IPS DF 6.9 (cell line): ENCODE data around the gene DSCAM.
"Not testable (repeated sequence)": the region's sequence is repeated elsewhere in the genome, so short reads cannot be mapped to it uniquely, and the experiment has no call there.

Source experiments
- DNase-seq: peaks from one replicate; pipeline ENCODE4 v3.0.0-alpha.2; 2013; ENCODE audit warnings: low read depth, low spot score
- H3K27ac ChIP-seq: one replicate; pipeline ENCODE4 v1.5.1; 2013; ENCODE audit warnings: low read length, control low read depth
- H3K27me3 ChIP-seq: 2 replicates; pipeline ENCODE4 v1.6.1; 2013; ENCODE audit warnings: mild to moderate bottlenecking, low read length; ENCODE audit not compliant: control insufficient read depth, insufficient read depth
- H3K36me3 ChIP-seq: 2 replicates; pipeline ENCODE4 v1.6.1; 2013; ENCODE audit warnings: low read length; ENCODE audit not compliant: control insufficient read depth, insufficient read depth
- H3K4me1 ChIP-seq: 2 replicates; pipeline ENCODE4 v1.6.1; 2013; ENCODE audit warnings: low read length; ENCODE audit not compliant: control insufficient read depth, insufficient read depth
- H3K4me3 ChIP-seq: 2 replicates; pipeline ENCODE4 v1.5.1; 2013; ENCODE audit warnings: mild to moderate bottlenecking, low read length
- H3K9me3 ChIP-seq: 2 replicates; pipeline ENCODE4 v1.6.1; 2013; ENCODE audit warnings: low read length, inconsistent platforms; ENCODE audit not compliant: control insufficient read depth, insufficient read depth
- WGBS: extraction: QIAGEN DNeasy Blood & Tissue Kit; methylation state at CpG from one replicate; pipeline ENCODE4 v1.1.7; 2013; ENCODE audit warnings: mixed read lengths, missing lambda C conversion rate; ENCODE audit not compliant: insufficient read length, insufficient coverage; 5-methylcytosine and 5-hydroxymethylcytosine counted together

The DSCAM gene

GRCh38 chr21:40043866-40044265, 803.1 kb downstream of the DSCAM start:
- H3K4me3 ChIP-seq = no peak overlapping the region; the same call in 1 of the 2 replicates
- H3K27ac ChIP-seq = no peak overlapping the region
- WGBS = no CpG with 5 or more reads among the region's 12 CpGs
- H3K4me1 ChIP-seq = no peaks in the 10 kb centered on the region
- H3K27me3 ChIP-seq = no peaks in the 10 kb centered on the region
- no peak for DNase-seq
- H3K9me3 ChIP-seq = no peaks in the 10 kb centered on the region; the same call in 1 of the 2 replicates
- no peaks in the 10 kb centered on the region for H3K36me3 ChIP-seq

GRCh38 chr21:40043423-40043822, 803.5 kb downstream of the DSCAM start:
- Histone ChIP-seq H3K4me1 (no peaks in the 10 kb centered on the region), H3K27ac (no peak overlapping the region), H3K27me3 (no peaks in the 10 kb centered on the region), H3K9me3 (no peaks in the 10 kb centered on the region; the same call in 1 of the 2 replicates), H3K36me3 (no peaks in the 10 kb centered on the region), H3K4me3 (no peak overlapping the region)
- WGBS = no CpG with 5 or more reads among the region's 4 CpGs
- DNase-seq = no peak

- no CpG with 5 or more reads among the region's 6 CpGs for WGBS
- Histone ChIP-seq H3K27me3 (no peaks in the 10 kb centered on the region), H3K36me3 (no peaks in the 10 kb centered on the region), H3K4me3 (no peak overlapping the region), H3K9me3 (no peaks in the 10 kb centered on the region; the same call in 1 of the 2 replicates), H3K27ac (no peak overlapping the region), H3K4me1 (no peaks in the 10 kb centered on the region)
- DNase-seq = no peak
Observed at GRCh38 chr21:40041446-40041845, 805.5 kb downstream of the DSCAM start.

GRCh38 chr21:40033156-40033782, 813.7 kb downstream of the DSCAM start:
- not testable (repeated sequence) for H3K9me3 ChIP-seq

GRCh38 chr21:40029888-40030287, 817.1 kb downstream of the DSCAM start:
- Histone ChIP-seq H3K4me3 (no peak overlapping the region), H3K27me3 (no peaks in the 10 kb centered on the region), H3K36me3 (no peaks in the 10 kb centered on the region), H3K9me3 (0 out of 2 replicates have a peak, but pooled peaks cover 2% of the 10 kb centered on the region), H3K27ac (no peak overlapping the region), H3K4me1 (no peaks in the 10 kb centered on the region)
- no CpG with 5 or more reads among the region's 6 CpGs for WGBS
- DNase-seq = no peak

More at GRCh38 chr21:40033156-40033782, 813.7 kb downstream of the DSCAM start:
- not testable (repeated sequence) for H3K27me3 ChIP-seq, DNase-seq, H3K27ac ChIP-seq, H3K36me3 ChIP-seq, H3K4me3 ChIP-seq, H3K4me1 ChIP-seq
- no CpG with 5 or more reads among the region's 25 CpGs for WGBS

GRCh38 chr21:40028393-40028792, 818.6 kb downstream of the DSCAM start:
- H3K4me1 ChIP-seq, H3K27me3 ChIP-seq, H3K4me3 ChIP-seq, H3K9me3 ChIP-seq, DNase-seq, H3K36me3 ChIP-seq, H3K27ac ChIP-seq: not testable (repeated sequence)
- no CpG with 5 or more reads among the region's 19 CpGs for WGBS

- no peak overlapping the region for H3K4me3 ChIP-seq
- no peak overlapping the region for H3K27ac ChIP-seq
- no peaks in the 10 kb centered on the region for H3K36me3 ChIP-seq
- H3K9me3 ChIP-seq = peaks cover 2% of the 10 kb centered on the region; the same call in 1 of the 2 replicates
- H3K27me3 ChIP-seq = no peaks in the 10 kb centered on the region
- no peak for DNase-seq
- H3K4me1 ChIP-seq = no peaks in the 10 kb centered on the region
- WGBS = no CpG with 5 or more reads among the region's 5 CpGs
Observed at GRCh38 chr21:40021558-40022351, 825.2 kb downstream of the DSCAM start.

- Histone ChIP-seq H3K27me3 (no peaks in the 10 kb centered on the region), H3K36me3 (no peaks in the 10 kb centered on the region), H3K4me1 (no peaks in the 10 kb centered on the region), H3K9me3 (peaks cover 2% of the 10 kb centered on the region; the same call in 1 of the 2 replicates), H3K27ac (no peak overlapping the region), H3K4me3 (no peak overlapping the region)
- no CpG with 5 or more reads among the region's 3 CpGs for WGBS
- no peak for DNase-seq
Observed at GRCh38 chr21:40020651-40021050, 826.3 kb downstream of the DSCAM start.

GRCh38 chr21:40018871-40019475, 828.0 kb downstream of the DSCAM start:
- Histone ChIP-seq H3K27ac (no peak overlapping the region), H3K36me3 (no peaks in the 10 kb centered on the region), H3K9me3 (peaks cover 4% of the 10 kb centered on the region), H3K4me1 (no peaks in the 10 kb centered on the region), H3K27me3 (no peaks in the 10 kb centered on the region), H3K4me3 (no peak overlapping the region)
- DNase-seq = no peak
- no CpG with 5 or more reads among the region's 3 CpGs for WGBS

- Histone ChIP-seq H3K36me3 (no peaks in the 10 kb centered on the region), H3K27me3 (no peaks in the 10 kb centered on the region), H3K27ac (no peak overlapping the region), H3K4me1 (no peaks in the 10 kb centered on the region), H3K4me3 (no peak overlapping the region), H3K9me3 (peaks cover 4% of the 10 kb centered on the region)
- no peak for DNase-seq
- no CpG with 5 or more reads among the region's 8 CpGs for WGBS
Observed at GRCh38 chr21:40016667-40017066, 830.3 kb downstream of the DSCAM start.
